ENCODE data around the gene NAT9.

- TF ChIP-seq CTCF (conservative IDR thresholded peaks at IDR 0.05; ENCODE audit: low read depth in 2 of 2): no peak
- TF ChIP-seq, protein P1, sequence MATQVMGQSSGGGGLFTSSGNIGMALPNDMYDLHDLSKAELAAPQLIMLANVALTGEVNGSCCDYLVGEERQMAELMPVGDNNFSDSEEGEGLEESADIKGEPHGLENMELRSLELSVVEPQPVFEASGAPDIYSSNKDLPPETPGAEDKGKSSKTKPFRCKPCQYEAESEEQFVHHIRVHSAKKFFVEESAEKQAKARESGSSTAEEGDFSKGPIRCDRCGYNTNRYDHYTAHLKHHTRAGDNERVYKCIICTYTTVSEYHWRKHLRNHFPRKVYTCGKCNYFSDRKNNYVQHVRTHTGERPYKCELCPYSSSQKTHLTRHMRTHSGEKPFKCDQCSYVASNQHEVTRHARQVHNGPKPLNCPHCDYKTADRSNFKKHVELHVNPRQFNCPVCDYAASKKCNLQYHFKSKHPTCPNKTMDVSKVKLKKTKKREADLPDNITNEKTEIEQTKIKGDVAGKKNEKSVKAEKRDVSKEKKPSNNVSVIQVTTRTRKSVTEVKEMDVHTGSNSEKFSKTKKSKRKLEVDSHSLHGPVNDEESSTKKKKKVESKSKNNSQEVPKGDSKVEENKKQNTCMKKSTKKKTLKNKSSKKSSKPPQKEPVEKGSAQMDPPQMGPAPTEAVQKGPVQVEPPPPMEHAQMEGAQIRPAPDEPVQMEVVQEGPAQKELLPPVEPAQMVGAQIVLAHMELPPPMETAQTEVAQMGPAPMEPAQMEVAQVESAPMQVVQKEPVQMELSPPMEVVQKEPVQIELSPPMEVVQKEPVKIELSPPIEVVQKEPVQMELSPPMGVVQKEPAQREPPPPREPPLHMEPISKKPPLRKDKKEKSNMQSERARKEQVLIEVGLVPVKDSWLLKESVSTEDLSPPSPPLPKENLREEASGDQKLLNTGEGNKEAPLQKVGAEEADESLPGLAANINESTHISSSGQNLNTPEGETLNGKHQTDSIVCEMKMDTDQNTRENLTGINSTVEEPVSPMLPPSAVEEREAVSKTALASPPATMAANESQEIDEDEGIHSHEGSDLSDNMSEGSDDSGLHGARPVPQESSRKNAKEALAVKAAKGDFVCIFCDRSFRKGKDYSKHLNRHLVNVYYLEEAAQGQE (IDR thresholded peaks at IDR 0.05; ENCODE audit: unreplicated experiment): no peak
- TF ChIP-seq POLR2AphosphoS5 (IDR thresholded peaks at IDR 0.05; ENCODE audit: low read depth): no peak
- no peak for TF ChIP-seq CREB1 (CRISPR knock-in tag; IDR thresholded peaks at IDR 0.05; ENCODE audit: low read depth)
- no peak for TF ChIP-seq ZNF331 (CRISPR knock-in tag; IDR thresholded peaks at IDR 0.05; ENCODE audit: low read depth)
- TF ChIP-seq EZH2phosphoT487 (IDR thresholded peaks at IDR 0.05; ENCODE audit: unreplicated experiment): no peak
- no peak for TF ChIP-seq EZH2 (IDR thresholded peaks at IDR 0.05; ENCODE audit: low read depth, unreplicated experiment)
- TF ChIP-seq, protein P2, sequence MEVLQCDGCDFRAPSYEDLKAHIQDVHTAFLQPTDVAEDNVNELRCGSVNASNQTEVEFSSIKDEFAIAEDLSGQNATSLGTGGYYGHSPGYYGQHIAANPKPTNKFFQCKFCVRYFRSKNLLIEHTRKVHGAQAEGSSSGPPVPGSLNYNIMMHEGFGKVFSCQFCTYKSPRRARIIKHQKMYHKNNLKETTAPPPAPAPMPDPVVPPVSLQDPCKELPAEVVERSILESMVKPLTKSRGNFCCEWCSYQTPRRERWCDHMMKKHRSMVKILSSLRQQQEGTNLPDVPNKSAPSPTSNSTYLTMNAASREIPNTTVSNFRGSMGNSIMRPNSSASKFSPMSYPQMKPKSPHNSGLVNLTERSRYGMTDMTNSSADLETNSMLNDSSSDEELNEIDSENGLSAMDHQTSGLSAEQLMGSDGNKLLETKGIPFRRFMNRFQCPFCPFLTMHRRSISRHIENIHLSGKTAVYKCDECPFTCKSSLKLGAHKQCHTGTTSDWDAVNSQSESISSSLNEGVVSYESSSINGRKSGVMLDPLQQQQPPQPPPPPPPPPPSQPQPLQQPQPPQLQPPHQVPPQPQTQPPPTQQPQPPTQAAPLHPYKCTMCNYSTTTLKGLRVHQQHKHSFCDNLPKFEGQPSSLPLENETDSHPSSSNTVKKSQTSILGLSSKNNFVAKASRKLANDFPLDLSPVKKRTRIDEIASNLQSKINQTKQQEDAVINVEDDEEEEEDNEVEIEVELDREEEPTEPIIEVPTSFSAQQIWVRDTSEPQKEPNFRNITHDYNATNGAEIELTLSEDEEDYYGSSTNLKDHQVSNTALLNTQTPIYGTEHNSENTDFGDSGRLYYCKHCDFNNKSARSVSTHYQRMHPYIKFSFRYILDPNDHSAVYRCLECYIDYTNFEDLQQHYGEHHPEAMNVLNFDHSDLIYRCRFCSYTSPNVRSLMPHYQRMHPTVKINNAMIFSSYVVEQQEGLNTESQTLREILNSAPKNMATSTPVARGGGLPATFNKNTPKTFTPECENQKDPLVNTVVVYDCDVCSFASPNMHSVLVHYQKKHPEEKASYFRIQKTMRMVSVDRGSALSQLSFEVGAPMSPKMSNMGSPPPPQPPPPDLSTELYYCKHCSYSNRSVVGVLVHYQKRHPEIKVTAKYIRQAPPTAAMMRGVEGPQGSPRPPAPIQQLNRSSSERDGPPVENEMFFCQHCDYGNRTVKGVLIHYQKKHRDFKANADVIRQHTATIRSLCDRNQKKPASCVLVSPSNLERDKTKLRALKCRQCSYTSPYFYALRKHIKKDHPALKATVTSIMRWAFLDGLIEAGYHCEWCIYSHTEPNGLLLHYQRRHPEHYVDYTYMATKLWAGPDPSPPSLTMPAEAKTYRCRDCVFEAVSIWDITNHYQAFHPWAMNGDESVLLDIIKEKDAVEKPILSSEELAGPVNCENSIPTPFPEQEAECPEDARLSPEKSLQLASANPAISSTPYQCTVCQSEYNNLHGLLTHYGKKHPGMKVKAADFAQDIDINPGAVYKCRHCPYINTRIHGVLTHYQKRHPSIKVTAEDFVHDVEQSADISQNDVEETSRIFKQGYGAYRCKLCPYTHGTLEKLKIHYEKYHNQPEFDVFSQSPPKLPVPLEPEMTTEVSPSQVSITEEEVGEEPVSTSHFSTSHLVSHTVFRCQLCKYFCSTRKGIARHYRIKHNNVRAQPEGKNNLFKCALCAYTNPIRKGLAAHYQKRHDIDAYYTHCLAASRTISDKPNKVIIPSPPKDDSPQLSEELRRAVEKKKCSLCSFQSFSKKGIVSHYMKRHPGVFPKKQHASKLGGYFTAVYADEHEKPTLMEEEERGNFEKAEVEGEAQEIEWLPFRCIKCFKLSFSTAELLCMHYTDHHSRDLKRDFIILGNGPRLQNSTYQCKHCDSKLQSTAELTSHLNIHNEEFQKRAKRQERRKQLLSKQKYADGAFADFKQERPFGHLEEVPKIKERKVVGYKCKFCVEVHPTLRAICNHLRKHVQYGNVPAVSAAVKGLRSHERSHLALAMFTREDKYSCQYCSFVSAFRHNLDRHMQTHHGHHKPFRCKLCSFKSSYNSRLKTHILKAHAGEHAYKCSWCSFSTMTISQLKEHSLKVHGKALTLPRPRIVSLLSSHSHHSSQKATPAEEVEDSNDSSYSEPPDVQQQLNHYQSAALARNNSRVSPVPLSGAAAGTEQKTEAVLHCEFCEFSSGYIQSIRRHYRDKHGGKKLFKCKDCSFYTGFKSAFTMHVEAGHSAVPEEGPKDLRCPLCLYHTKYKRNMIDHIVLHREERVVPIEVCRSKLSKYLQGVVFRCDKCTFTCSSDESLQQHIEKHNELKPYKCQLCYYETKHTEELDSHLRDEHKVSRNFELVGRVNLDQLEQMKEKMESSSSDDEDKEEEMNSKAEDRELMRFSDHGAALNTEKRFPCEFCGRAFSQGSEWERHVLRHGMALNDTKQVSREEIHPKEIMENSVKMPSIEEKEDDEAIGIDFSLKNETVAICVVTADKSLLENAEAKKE (CRISPR knock-in tag; IDR thresholded peaks at IDR 0.05): no peak
- TF ChIP-seq JUNB (IDR thresholded peaks at IDR 0.05; ENCODE audit: unreplicated experiment): no peak
- no peak for TF ChIP-seq NANOG (IDR thresholded peaks at IDR 0.05; ENCODE audit: borderline replicate concordance)
- TF ChIP-seq ZNF114 (CRISPR knock-in tag; IDR thresholded peaks at IDR 0.05): no peak
These were observed 14.7 kb downstream of the NAT9 start for GRCh38 chr17:74761419-74761818.
